DOHH2 (cell line): ENCODE measurements around the gene TMED4.

Experiments
- CTCF ChIP-seq: fragments of 200-600 bp; sonication (generic); IDR thresholded peaks from one replicate; pipeline ENCODE4 v1.5.1; 2014; ENCODE audit warnings: antibody characterized with exemption, mild to moderate bottlenecking, low read depth, low read length; ENCODE audit not compliant: poor library complexity, severe bottlenecking
- EZH2phosphoT487 ChIP-seq: fragments of 200-600 bp; sonication (generic); IDR thresholded peaks from 2 replicates; pipeline ENCODE4 v1.6.1; 2017; ENCODE audit warnings: borderline replicate concordance, mild to moderate bottlenecking, antibody characterized with exemption, low read length, moderate library complexity, mixed read lengths

DNA sequence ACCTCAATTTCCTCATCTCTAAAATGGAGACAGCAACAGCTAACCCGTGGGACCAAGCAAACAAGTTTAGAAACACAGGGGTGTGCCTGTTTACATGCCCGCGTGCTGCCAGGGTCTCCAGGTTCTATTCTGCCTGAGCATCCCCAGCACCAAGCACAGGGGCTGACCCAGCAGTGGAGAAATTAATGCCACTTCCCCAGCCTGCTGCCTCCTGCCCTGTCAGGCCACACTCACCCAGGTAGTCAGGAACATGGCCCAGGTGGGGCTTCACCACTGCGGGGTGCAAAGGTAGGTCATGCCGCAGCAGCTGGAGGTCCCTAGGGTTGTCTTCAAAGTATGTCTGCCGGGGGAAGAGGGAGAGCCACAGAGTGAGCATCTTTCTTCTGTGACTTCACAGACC, 14.1 kb downstream of the TMED4 start:
- TF ChIP-seq CTCF (no peak), EZH2phosphoT487 (no peak)
